ENCODE results near the gene DAPK1. TPM values are rescaled to one million over a fixed set of nuclear protein-coding genes. Genes with fewer than 3 reads are reported as not detected.
"Not testable (repeated sequence)": the region's sequence is repeated elsewhere in the genome, so short reads cannot be mapped to it uniquely, and the experiment has no call there.

DAPK1 gene
- polyA plus RNA-seq, 1 donor, result 24.9 TPM

DNA sequence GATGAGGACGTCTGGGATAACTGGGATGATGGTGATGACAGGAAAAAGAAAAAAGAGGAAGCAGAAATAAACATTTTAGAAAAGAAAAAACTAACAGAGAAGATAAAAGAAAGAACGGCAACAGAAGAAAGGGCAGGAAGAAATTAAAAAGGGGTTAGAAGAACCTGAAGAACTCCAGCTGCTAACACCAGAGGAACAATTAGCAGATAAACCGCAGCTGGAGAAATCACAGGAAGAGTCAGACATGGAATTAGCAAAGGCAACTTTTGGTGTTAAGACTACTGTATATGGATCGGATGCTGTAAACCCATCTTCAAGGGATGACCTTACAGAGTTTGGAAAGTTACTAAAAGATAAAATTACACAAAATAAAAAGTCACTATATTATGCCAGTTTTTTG lies 243.7 kb downstream of the DAPK1 start:
- Histone ChIP-seq H3K4me3 (ENCODE audit: low read length) (no peak overlapping the region), H3K36me3 (ENCODE audit: control insufficient read depth, insufficient read depth, low read length) (no peaks in the 10 kb centered on the region), H3K27ac (ENCODE audit: low read length) (no peak overlapping the region), H3K27me3 (ENCODE audit: control insufficient read depth, insufficient read depth, low read length) (no peaks in the 10 kb centered on the region), H3K4me1 (ENCODE audit: control insufficient read depth, insufficient read depth, low read length) (no peaks in the 10 kb centered on the region), H3K9me3 (ENCODE audit: control insufficient read depth, low read depth, low read length) (no peaks in the 10 kb centered on the region)
- DNase-seq, result no peak
- 42% methylated on average over 3 of the region's 4 CpGs for WGBS (ENCODE audit: insufficient coverage, low lambda C conversion rate)

DNA sequence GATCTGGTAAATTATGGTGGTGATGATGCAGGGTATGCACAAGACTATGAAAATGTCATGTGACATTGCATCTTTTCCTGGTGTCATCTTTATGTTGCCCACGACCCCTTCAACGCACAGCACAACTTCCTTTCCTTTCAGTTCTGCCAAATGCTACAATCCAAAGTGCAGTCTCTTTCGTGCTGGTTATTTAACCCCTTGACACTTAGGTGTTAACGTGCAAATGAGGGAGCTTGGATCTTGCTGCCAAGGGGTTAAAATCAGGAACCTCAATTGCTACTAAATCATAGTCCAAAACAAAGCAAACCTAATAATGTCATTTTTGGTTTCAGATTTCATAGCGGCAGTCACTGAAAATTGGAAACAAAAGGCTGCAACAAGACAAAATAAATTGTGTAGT lies 244.2 kb downstream of the DAPK1 start:
- DNase-seq, result no peak
- H3K27ac ChIP-seq (ENCODE audit: low read length), result no peak overlapping the region
- H3K9me3 ChIP-seq (ENCODE audit: control insufficient read depth, low read depth, low read length), result no peaks in the 10 kb centered on the region
- WGBS (ENCODE audit: insufficient coverage, low lambda C conversion rate), result 60% methylated on average over 1 of the region's 5 CpGs
- H3K4me1 ChIP-seq (ENCODE audit: control insufficient read depth, insufficient read depth, low read length), result no peaks in the 10 kb centered on the region
- no peak overlapping the region for H3K4me3 ChIP-seq (ENCODE audit: low read length)
- no peaks in the 10 kb centered on the region for H3K36me3 ChIP-seq (ENCODE audit: control insufficient read depth, insufficient read depth, low read length)
- no peaks in the 10 kb centered on the region for H3K27me3 ChIP-seq (ENCODE audit: control insufficient read depth, insufficient read depth, low read length)

DNA sequence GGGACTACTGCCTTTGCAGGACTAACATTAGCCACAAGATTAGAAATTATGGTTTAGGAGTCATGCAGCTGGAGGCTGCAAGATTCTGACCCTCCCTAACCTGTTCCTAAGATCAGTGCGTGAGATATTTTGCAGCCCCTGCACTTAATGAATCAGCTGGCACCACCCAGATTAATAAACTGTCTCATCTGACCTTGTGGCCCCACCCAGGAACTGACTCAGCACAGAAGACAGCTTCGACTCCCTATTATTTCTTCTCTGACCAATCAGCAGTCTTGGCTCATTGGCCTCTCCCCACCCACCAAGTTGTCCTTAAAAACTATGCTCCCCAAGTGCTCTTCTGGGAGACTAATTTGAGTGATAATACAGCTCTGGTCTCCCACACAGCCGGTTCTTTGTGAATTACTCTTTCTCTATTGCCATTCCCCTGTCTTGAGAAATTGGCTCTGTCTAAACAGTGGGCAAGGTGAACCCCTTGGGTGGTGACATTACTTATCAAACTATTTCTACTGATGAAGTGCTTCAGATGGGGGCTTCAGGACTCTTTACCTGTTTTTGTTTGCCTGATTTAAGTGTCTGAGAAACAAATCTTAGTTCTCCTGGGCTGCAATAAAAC lies 245.3 kb downstream of the DAPK1 start:
- no peak overlapping the region for H3K27ac ChIP-seq (ENCODE audit: low read length)
- no peaks in the 10 kb centered on the region for H3K36me3 ChIP-seq (ENCODE audit: control insufficient read depth, insufficient read depth, low read length)
- no peaks in the 10 kb centered on the region for H3K4me1 ChIP-seq (ENCODE audit: control insufficient read depth, insufficient read depth, low read length)
- no peak for DNase-seq
- no peak overlapping the region for H3K4me3 ChIP-seq (ENCODE audit: low read length)
- WGBS (ENCODE audit: insufficient coverage, low lambda C conversion rate), result no CpG with 5 or more reads among the region's 3 CpGs
- H3K27me3 ChIP-seq (ENCODE audit: control insufficient read depth, insufficient read depth, low read length), result peaks cover 2% of the 10 kb centered on the region
- H3K9me3 ChIP-seq (ENCODE audit: control insufficient read depth, low read depth, low read length), result no peaks in the 10 kb centered on the region

DNA sequence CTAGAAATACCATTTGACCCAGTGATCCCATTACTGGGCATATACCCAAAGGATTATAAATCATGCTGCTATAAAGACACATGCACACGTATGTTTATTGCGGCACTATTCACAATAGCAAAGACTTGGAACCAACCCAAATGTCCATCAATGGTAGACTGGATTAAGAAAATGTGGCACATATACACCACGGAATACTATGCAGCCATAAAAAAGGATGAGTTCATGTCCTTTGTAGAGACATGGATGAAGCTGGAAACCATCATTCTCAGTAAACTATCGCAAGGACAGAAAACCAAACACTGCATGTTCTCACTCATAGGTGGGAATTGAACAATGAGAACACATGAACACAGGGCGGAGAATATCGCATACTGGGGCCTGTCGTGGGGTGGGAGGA lies 246.6 kb downstream of the DAPK1 start:
- not testable (repeated sequence) for H3K36me3 ChIP-seq (ENCODE audit: control insufficient read depth, insufficient read depth, low read length); DNase-seq; H3K27me3 ChIP-seq (ENCODE audit: control insufficient read depth, insufficient read depth, low read length); H3K4me3 ChIP-seq (ENCODE audit: low read length); H3K4me1 ChIP-seq (ENCODE audit: control insufficient read depth, insufficient read depth, low read length); H3K27ac ChIP-seq (ENCODE audit: low read length); H3K9me3 ChIP-seq (ENCODE audit: control insufficient read depth, low read depth, low read length)
- no CpG with 5 or more reads among the region's 7 CpGs for WGBS (ENCODE audit: insufficient coverage, low lambda C conversion rate)

DNA sequence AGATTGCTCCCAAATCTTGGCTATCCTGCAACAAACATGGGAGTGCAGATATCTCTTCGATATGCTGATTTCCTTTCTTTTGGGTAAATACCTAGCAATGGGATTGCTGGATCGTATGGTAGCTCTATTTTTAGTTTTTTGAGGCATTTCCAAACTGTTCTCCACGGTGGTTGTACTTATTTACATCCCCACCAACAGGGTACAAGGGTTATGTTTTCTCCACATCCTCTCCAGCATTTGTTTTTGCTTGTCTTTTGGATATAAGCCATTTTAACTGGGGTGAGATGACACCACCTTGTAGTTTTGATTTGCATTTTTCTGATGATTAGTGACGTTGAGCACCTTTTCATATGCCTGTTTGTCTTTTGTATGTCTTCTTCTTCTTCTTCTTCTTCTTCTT lies 248.5 kb downstream of the DAPK1 start:
- Histone ChIP-seq H3K4me1 (ENCODE audit: control insufficient read depth, insufficient read depth, low read length) (no peaks in the 10 kb centered on the region), H3K9me3 (ENCODE audit: control insufficient read depth, low read depth, low read length) (no peaks in the 10 kb centered on the region), H3K36me3 (ENCODE audit: control insufficient read depth, insufficient read depth, low read length) (no peaks in the 10 kb centered on the region), H3K27ac (ENCODE audit: low read length) (no peak overlapping the region), H3K4me3 (ENCODE audit: low read length) (no peak overlapping the region), H3K27me3 (ENCODE audit: control insufficient read depth, insufficient read depth, low read length) (peaks cover 2% of the 10 kb centered on the region)
- WGBS (ENCODE audit: insufficient coverage, low lambda C conversion rate), result 83% methylated on average over 3 of the region's 4 CpGs
- no peak for DNase-seq

DNA sequence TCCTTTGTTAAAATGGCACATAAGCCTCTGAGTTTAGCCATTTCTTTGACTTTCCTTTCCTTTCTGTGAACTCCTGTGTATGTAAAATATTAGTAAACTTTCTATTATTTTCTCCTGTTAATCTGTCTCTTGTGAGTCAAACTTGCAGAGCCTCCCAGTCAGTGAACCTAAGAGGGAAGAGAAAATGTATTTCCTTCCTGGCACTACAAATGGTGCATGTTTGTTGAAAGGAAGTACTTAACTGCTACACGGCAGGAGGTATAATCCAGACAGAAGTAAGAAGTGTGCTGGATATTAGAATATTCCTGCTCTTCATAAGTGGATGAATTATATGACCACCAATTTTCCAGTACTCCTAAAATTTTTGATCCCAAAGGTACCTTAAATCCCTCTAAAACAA lies 251.2 kb downstream of the DAPK1 start:
- WGBS (ENCODE audit: insufficient coverage, low lambda C conversion rate), result no CpG with 5 or more reads among the region's 1 CpG
- H3K27me3 ChIP-seq (ENCODE audit: control insufficient read depth, insufficient read depth, low read length), result peaks cover 2% of the 10 kb centered on the region
- no peaks in the 10 kb centered on the region for H3K36me3 ChIP-seq (ENCODE audit: control insufficient read depth, insufficient read depth, low read length)
- no peak for DNase-seq
- no peaks in the 10 kb centered on the region for H3K4me1 ChIP-seq (ENCODE audit: control insufficient read depth, insufficient read depth, low read length)
- H3K4me3 ChIP-seq (ENCODE audit: low read length), result no peak overlapping the region
- H3K27ac ChIP-seq (ENCODE audit: low read length), result no peak overlapping the region
- no peaks in the 10 kb centered on the region for H3K9me3 ChIP-seq (ENCODE audit: control insufficient read depth, low read depth, low read length)

DNA sequence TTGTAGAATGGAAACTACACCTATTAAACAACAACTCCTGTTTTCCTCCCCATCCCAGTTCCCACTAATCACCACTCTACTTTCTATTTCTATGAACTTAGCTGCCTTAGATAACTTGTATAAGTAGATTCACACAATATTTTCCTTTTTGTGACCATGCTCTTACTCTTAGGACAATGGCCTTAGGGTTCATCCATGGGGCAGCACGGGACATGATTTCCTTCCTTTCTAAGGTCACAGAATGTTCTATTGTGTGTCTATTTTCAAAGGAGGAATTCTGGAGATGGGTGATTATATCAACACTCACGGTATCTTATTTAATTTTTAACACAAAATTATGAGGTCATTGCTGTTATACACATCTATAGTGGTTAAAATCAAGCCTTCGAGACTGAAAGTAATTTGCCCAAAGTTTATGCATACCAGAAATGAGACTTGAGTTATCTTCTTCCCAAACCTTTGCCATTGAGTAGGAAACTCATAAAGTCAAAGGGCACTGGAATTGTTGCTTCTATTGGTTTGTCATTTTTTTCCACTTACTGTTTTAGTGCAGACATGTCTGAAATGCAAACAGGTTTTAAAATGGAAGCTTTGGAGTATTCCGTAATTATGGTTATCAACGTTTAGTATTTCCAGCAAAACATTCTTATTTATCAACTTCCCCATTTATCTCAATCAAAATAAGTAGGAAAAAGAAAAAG lies 251.8 kb downstream of the DAPK1 start:
- WGBS (ENCODE audit: insufficient coverage, low lambda C conversion rate), result 92% methylated on average over 2 of the region's 5 CpGs
- no peak overlapping the region for H3K27ac ChIP-seq (ENCODE audit: low read length)
- peaks cover 4% of the 10 kb centered on the region for H3K27me3 ChIP-seq (ENCODE audit: control insufficient read depth, insufficient read depth, low read length)
- H3K4me3 ChIP-seq (ENCODE audit: low read length), result no peak overlapping the region
- no peaks in the 10 kb centered on the region for H3K9me3 ChIP-seq (ENCODE audit: control insufficient read depth, low read depth, low read length)
- H3K4me1 ChIP-seq (ENCODE audit: control insufficient read depth, insufficient read depth, low read length), result no peaks in the 10 kb centered on the region
- no peak for DNase-seq
- H3K36me3 ChIP-seq (ENCODE audit: control insufficient read depth, insufficient read depth, low read length), result no peaks in the 10 kb centered on the region

DNA sequence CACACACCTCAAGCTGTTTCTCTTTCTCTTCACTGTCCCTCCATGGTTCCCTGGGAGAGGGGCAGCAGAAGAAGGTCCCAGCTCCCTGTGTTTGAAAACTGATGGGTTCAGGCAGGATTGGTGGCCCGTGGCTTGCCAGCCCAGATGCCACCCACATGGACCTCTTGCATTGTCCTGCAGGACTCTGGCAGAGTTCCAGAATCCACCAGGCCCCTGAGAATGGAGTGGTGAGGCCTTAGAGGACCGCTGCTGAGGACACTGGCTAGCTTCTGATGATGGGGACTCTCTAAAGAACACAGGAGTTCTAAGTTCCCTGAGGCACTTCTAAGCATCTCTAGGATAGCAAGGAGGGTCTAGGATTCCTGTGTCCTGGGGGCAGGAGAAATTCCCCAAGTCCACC lies 253.1 kb downstream of the DAPK1 start:
- H3K4me3 ChIP-seq (ENCODE audit: low read length), result no peak overlapping the region
- WGBS (ENCODE audit: insufficient coverage, low lambda C conversion rate), result no CpG with 5 or more reads among the region's 2 CpGs
- H3K36me3 ChIP-seq (ENCODE audit: control insufficient read depth, insufficient read depth, low read length), result no peaks in the 10 kb centered on the region

DNA sequence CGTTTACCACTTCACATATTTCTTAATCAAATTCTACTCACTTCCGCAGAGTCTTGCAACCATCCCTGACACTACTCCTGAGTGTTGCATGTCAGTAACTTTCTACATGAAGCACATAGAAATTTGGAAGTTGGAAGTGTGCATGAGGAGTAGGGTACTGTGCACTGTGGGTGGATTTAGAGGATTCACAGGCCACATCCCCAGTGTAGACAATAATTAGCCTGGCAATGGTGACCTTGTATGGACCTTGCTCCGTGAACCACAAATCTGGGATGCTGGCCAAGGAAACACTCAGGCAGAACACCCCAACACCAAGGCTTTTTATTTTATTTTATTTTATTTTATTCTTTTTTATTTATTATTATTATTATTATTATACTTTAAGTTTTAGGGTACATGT lies 253.8 kb downstream of the DAPK1 start:
- Histone ChIP-seq H3K27me3 (ENCODE audit: control insufficient read depth, insufficient read depth, low read length) (peaks cover 4% of the 10 kb centered on the region), H3K4me1 (ENCODE audit: control insufficient read depth, insufficient read depth, low read length) (no peaks in the 10 kb centered on the region), H3K9me3 (ENCODE audit: control insufficient read depth, low read depth, low read length) (no peaks in the 10 kb centered on the region), H3K4me3 (ENCODE audit: low read length) (no peak overlapping the region), H3K36me3 (ENCODE audit: control insufficient read depth, insufficient read depth, low read length) (no peaks in the 10 kb centered on the region), H3K27ac (ENCODE audit: low read length) (no peak overlapping the region)
- no peak for DNase-seq
- no CpG with 5 or more reads among the region's 3 CpGs for WGBS (ENCODE audit: insufficient coverage, low lambda C conversion rate)

More for the DNA sequence above, 253.1 kb downstream of the DAPK1 start:
- Histone ChIP-seq H3K27me3 (ENCODE audit: control insufficient read depth, insufficient read depth, low read length) (peaks cover 4% of the 10 kb centered on the region), H3K4me1 (ENCODE audit: control insufficient read depth, insufficient read depth, low read length) (no peaks in the 10 kb centered on the region), H3K27ac (ENCODE audit: low read length) (no peak overlapping the region), H3K9me3 (ENCODE audit: control insufficient read depth, low read depth, low read length) (no peaks in the 10 kb centered on the region)
- no peak for DNase-seq

DNA sequence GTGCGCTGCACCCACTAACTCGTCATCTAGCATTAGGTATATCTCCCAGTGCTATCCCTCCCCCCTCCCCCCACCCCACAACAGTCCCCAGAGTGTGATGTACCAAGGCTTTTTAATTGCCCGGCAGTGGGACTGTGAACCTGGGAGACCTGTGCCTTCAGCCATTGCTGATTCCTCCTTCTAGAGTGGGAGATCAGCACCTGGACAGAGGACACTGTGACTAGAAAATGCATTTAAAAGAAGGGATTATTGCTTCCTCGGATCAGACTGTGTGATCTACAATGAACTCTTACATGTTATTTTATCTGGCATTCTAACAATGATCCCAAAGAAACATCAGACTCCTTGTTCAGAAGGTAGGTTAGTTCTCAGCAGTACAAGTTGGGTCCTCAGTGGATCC lies 254.2 kb downstream of the DAPK1 start:
- H3K4me1 ChIP-seq (ENCODE audit: control insufficient read depth, insufficient read depth, low read length), result no peaks in the 10 kb centered on the region
- H3K9me3 ChIP-seq (ENCODE audit: control insufficient read depth, low read depth, low read length), result no peaks in the 10 kb centered on the region
- 33% methylated on average over 1 of the region's 4 CpGs for WGBS (ENCODE audit: insufficient coverage, low lambda C conversion rate)
- peaks cover 4% of the 10 kb centered on the region for H3K27me3 ChIP-seq (ENCODE audit: control insufficient read depth, insufficient read depth, low read length)
- no peaks in the 10 kb centered on the region for H3K36me3 ChIP-seq (ENCODE audit: control insufficient read depth, insufficient read depth, low read length)
- no peak overlapping the region for H3K27ac ChIP-seq (ENCODE audit: low read length)
- no peak overlapping the region for H3K4me3 ChIP-seq (ENCODE audit: low read length)
- DNase-seq, result no peak

DNA sequence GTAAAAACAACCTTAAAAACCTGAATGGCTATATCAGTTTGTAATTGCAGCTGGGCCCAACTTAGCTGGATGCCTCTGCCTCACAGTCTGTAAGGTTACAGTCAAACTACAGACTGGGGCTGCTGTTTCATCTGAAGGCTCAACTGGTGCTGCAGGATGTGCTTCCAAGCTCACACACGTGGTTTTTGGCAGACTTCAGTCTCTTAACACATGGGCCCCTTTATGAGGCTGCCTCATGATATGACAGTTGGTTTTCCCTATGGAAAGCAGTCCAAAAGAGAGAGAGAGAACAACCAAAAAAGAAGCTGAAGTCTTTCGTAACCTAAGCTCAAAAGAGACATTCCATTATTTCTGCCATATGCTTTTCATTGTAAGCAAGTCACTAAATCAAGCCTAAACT lies 255.6 kb downstream of the DAPK1 start:
- H3K36me3 ChIP-seq (ENCODE audit: control insufficient read depth, insufficient read depth, low read length), result no peaks in the 10 kb centered on the region
- no peaks in the 10 kb centered on the region for H3K9me3 ChIP-seq (ENCODE audit: control insufficient read depth, low read depth, low read length)
- H3K27me3 ChIP-seq (ENCODE audit: control insufficient read depth, insufficient read depth, low read length), result peaks cover 3% of the 10 kb centered on the region

More for the DNA sequence above, 255.6 kb downstream of the DAPK1 start:
- Histone ChIP-seq H3K4me1 (ENCODE audit: control insufficient read depth, insufficient read depth, low read length) (no peaks in the 10 kb centered on the region), H3K4me3 (ENCODE audit: low read length) (no peak overlapping the region), H3K27ac (ENCODE audit: low read length) (no peak overlapping the region)
- no CpG with 5 or more reads among the region's 2 CpGs for WGBS (ENCODE audit: insufficient coverage, low lambda C conversion rate)
- DNase-seq, result no peak

Data from large intestine (tissue), 3 donors.